NT2/D1 (cell line): ENCODE measurements around the gene TPI1.

Experiments
- DNase-seq: peaks from one replicate; pipeline ENCODE4 v3.0.0-alpha.2; 2011; ENCODE audit warnings: low read depth, low spot score
- H3K27me3 ChIP-seq: 2 replicates; pipeline ENCODE4 v1.6.0; 2011; ENCODE audit warnings: mild to moderate bottlenecking; ENCODE audit not compliant: insufficient read length, insufficient read depth
- H3K36me3 ChIP-seq: 2 replicates; pipeline ENCODE4 v1.6.1; 2011; ENCODE audit warnings: mild to moderate bottlenecking, low read length, mixed read lengths; ENCODE audit not compliant: insufficient read depth, insufficient read length
- H3K4me1 ChIP-seq: 2 replicates; pipeline ENCODE4 v1.5.1; 2011; ENCODE audit not compliant: insufficient read depth, insufficient read length
- H3K4me3 ChIP-seq: 2 replicates; pipeline ENCODE4 v1.5.1; 2011; ENCODE audit warnings: low read depth; ENCODE audit not compliant: insufficient read length
- H3K9ac ChIP-seq: 2 replicates; pipeline ENCODE4 v1.6.0; 2011; ENCODE audit warnings: low read depth; ENCODE audit not compliant: insufficient read length
- H3K9me3 ChIP-seq: 2 replicates; pipeline ENCODE4 v1.5.1; 2011; ENCODE audit warnings: mild to moderate bottlenecking, low read length; ENCODE audit not compliant: insufficient read depth
- SUZ12 ChIP-seq: IDR thresholded peaks from 2 replicates; pipeline ENCODE4 v1.6.1; 2011; ENCODE audit not compliant: insufficient read length, insufficient read depth; ENCODE audit errors: extremely low read depth
- YY1 ChIP-seq: IDR thresholded peaks from 2 replicates; pipeline ENCODE4 v1.6.1; 2011; ENCODE audit not compliant: insufficient read length, insufficient read depth
- ZNF274 ChIP-seq: IDR thresholded peaks from 2 replicates; pipeline ENCODE4 v1.6.1; 2011; ENCODE audit warnings: mild to moderate bottlenecking, low read depth, low read length

TPI1 gene

GRCh38 chr12:6829536-6830220, 37.7 kb upstream of the TPI1 start:
- H3K4me3 ChIP-seq: peak overlapping the region; percentile 93
- no peak for DNase-seq
- no peaks in the 10 kb centered on the region for H3K9me3 ChIP-seq
- no peak for TF ChIP-seq SUZ12
- TF ChIP-seq ZNF274: no peak
- no peak for TF ChIP-seq YY1
- H3K36me3 ChIP-seq: peaks cover 64% of the 10 kb centered on the region
- peaks cover 43% of the 10 kb centered on the region for H3K4me1 ChIP-seq
- no peaks in the 10 kb centered on the region for H3K27me3 ChIP-seq
- peak overlapping the region; percentile 94 for H3K9ac ChIP-seq

DNA sequence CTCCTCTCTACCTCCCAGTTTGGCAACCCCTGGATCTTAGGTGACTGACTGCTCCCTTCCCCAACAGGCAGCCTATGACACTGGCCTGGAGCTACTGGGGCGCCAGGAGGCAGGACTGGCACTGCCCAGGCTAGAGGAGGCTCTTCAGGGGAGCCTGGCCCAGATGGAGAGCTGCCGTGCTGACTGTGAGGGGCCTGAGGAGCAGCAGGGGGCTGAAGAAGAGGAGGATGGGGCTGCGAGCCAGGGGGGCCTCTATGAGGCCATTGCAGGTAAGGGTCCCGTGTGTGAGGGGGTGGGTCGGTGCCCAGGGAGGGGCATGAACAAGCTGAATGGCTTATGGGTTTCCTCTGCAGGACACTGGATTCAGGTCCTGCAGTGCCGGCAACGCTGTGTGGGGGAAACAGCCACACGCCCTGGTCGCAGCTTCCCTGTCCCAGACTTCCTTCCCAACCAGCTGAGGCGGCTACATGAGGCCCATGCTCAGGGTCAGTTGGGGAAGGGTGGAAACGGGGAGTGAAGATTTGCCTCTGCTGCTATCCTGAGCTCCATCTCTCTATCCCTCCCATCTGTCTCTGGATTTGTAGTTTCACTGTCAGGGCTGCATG, 36.9 kb upstream of the TPI1 start:
- Histone ChIP-seq H3K36me3 (peaks cover 66% of the 10 kb centered on the region), H3K9me3 (no peaks in the 10 kb centered on the region), H3K9ac (peak overlapping the region; percentile 94), H3K27me3 (no peaks in the 10 kb centered on the region), H3K4me3 (no peak overlapping the region), H3K4me1 (peaks cover 35% of the 10 kb centered on the region)
- TF ChIP-seq YY1: no peak
- no peak for TF ChIP-seq ZNF274
- TF ChIP-seq SUZ12: no peak
- DNase-seq: no peak

- Histone ChIP-seq H3K36me3 (peaks cover 69% of the 10 kb centered on the region), H3K4me1 (peaks cover 32% of the 10 kb centered on the region), H3K27me3 (no peaks in the 10 kb centered on the region), H3K9ac (no peak overlapping the region), H3K4me3 (no peak overlapping the region), H3K9me3 (no peaks in the 10 kb centered on the region)
- DNase-seq: no peak
- no peak for TF ChIP-seq SUZ12
- TF ChIP-seq YY1: no peak
- no peak for TF ChIP-seq ZNF274
Observed at GRCh38 chr12:6830999-6831398, 36.3 kb upstream of the TPI1 start.

GRCh38 chr12:6831450-6831995, 35.8 kb upstream of the TPI1 start:
- Histone ChIP-seq H3K27me3 (no peaks in the 10 kb centered on the region), H3K4me3 (no peak overlapping the region), H3K36me3 (peaks cover 69% of the 10 kb centered on the region), H3K4me1 (peaks cover 27% of the 10 kb centered on the region), H3K9ac (no peak overlapping the region), H3K9me3 (no peaks in the 10 kb centered on the region)
- no peak for DNase-seq
- TF ChIP-seq SUZ12 (no peak), YY1 (no peak), ZNF274 (no peak)

- no peak overlapping the region for H3K4me3 ChIP-seq
- peaks cover 21% of the 10 kb centered on the region for H3K4me1 ChIP-seq
- no peaks in the 10 kb centered on the region for H3K27me3 ChIP-seq
- no peaks in the 10 kb centered on the region for H3K9me3 ChIP-seq
- no peak for DNase-seq
- TF ChIP-seq YY1 (no peak), SUZ12 (no peak), ZNF274 (no peak)
- H3K36me3 ChIP-seq: peaks cover 69% of the 10 kb centered on the region
- no peak overlapping the region for H3K9ac ChIP-seq
Observed at GRCh38 chr12:6832125-6832524, 35.2 kb upstream of the TPI1 start.

DNA sequence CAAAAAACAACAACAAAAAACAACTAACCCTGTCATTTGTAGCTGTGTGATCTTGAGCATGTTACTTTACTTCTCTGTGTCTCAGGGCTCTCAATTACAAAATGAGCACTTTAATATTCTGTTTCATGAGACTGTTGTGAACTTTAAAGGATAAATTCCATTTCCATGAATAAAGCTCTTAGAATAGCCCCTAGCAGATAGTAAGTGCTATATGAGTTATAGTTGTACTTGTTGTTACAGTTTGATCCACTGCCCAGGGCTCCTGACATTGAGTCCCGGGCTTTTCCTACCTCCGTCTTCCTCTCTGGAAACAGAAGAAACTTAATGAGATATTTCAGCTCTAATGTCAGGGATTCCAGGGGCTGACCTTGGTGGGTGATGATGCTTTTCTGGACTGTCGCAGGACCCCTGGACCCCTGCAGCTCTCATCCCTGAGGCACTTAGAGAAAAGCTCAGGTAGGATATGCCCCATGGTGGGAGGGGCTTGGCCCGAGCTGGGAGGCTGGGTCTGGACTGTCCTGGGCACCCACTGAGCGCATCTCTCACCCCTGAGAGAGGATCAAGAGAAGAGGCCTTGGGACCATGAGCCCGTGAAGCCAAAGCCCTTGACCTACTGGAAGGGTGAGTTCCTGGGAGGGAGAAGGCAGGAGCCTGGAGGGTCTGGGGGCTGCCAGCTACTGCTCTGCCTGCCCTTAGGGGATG, 34.0 kb upstream of the TPI1 start:
- peaks cover 80% of the 10 kb centered on the region for H3K36me3 ChIP-seq
- H3K9ac ChIP-seq: no peak overlapping the region
- no peaks in the 10 kb centered on the region for H3K27me3 ChIP-seq

GRCh38 chr12:6834254-6834653, 33.1 kb upstream of the TPI1 start:
- TF ChIP-seq ZNF274: no peak
- TF ChIP-seq YY1: no peak
- no peak for TF ChIP-seq SUZ12
- no peak overlapping the region for H3K4me3 ChIP-seq

More for the DNA sequence above, 34.0 kb upstream of the TPI1 start:
- no peak for DNase-seq
- Histone ChIP-seq H3K4me1 (peaks cover 23% of the 10 kb centered on the region), H3K9me3 (no peaks in the 10 kb centered on the region), H3K4me3 (no peak overlapping the region)
- no peak for TF ChIP-seq YY1
- TF ChIP-seq ZNF274: no peak
- TF ChIP-seq SUZ12: no peak

More at GRCh38 chr12:6834254-6834653, 33.1 kb upstream of the TPI1 start:
- H3K27me3 ChIP-seq: no peaks in the 10 kb centered on the region
- DNase-seq: no peak
- peaks cover 89% of the 10 kb centered on the region for H3K36me3 ChIP-seq
- peaks cover 23% of the 10 kb centered on the region for H3K4me1 ChIP-seq
- H3K9me3 ChIP-seq: no peaks in the 10 kb centered on the region
- H3K9ac ChIP-seq: no peak overlapping the region
